ENCODE results near the gene SMIM8.

The SMIM8 gene

GRCh38 chr6:87336367-87336766 is 14.0 kb downstream of the SMIM8 start:
- no peak for DNase-seq

- DNase-seq, result no peak
Observed at GRCh38 chr6:87340230-87340629, 17.8 kb downstream of the SMIM8 start.

- DNase-seq, result no peak
Observed at GRCh38 chr6:87341158-87341557, 18.8 kb downstream of the SMIM8 start.

DNA sequence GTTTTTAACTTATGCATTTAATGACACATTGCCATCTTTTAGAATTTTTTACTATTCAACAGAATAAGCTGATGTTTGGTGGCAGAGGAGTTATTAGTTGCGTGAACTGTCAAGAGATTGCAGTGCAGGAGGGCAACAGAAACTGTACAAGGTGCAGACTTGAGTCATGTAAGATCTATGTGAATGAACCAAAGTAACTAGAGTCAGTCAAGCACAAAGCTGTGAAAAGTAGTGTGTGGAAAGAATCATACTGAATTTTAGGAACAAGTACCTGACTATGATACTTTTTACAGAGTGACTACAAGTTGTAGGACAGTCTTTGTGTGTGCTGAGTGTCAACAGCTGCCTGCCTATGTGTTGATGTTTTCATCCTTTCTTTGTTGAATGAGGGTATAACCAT is 19.5 kb downstream of the SMIM8 start:
- DNase-seq, result no peak

DNA sequence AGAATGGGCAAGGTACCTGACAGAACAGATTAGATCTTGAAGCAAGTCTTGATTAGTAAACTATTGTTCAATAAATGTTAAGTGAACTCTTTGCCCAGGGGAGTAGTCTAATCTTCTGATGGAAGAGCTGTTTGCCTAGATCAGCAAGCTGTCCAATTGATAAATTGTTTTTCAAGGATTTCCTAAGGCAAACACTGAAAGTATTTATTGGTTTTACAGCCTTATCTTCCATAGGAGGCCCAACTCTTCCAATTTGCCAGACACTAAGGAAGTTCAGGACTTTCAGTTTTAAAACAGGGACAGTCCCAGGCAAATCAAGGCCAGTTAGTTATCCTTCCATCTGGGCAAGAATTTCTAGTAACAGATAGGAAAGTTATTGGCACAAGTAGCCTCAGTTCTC is 20.4 kb downstream of the SMIM8 start:
- DNase-seq, result no peak

DNA sequence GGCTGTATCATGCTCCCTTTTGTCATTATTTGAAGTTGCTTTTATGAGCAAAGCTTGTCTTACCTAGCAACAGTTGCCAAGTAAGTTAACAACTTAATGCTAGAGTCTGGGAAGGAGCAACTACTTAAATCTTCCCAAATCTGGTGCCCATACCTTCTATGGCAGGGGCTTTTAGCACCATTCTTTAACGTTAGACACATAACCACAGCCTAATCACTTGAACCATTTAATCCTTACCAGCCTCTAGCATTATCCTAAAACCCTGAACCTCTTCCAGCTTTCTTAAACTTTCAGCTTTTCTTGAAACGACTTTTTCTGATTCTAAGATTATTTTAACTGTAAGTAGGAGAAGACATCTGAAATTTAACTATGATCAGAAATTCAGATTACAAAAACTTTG is 22.3 kb downstream of the SMIM8 start, which contains the start of gene C6orf163:
C6orf163 (plus strand) TSS at position 83 of the 400 bp plus-strand sequence; CDS start at position 370, 287 bp downstream.
- no peak for DNase-seq

- DNase-seq, result no peak
Observed at GRCh38 chr6:87346700-87347099, 24.3 kb downstream of the SMIM8 start.

- DNase-seq, result no peak
Observed at GRCh38 chr6:87349896-87350295, 27.5 kb downstream of the SMIM8 start.

GRCh38 chr6:87350516-87350915 is 28.1 kb downstream of the SMIM8 start:
- DNase-seq, result no peak

DNA sequence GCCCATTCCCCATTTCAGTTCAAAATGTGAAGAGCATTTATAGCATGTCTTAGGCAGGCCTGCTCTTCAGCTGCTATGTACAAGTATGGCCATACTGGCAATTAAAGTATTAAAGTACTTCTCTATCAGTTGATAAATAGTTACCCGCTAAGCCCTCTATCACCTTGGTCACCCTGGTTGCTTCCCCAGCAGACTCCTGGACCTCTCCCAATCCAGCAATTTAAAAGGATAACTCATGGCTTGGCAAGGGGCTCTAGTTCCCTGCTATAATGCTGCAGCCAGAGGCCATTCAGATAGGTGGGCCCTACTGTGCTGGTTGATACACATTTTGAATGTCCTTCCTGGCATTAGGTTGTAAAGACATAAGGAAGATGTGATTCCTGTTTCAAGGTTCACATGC is 29.2 kb downstream of the SMIM8 start:
- DNase-seq, result no peak

- no peak for DNase-seq
Observed at GRCh38 chr6:87356181-87356580, 33.8 kb downstream of the SMIM8 start.

DNA sequence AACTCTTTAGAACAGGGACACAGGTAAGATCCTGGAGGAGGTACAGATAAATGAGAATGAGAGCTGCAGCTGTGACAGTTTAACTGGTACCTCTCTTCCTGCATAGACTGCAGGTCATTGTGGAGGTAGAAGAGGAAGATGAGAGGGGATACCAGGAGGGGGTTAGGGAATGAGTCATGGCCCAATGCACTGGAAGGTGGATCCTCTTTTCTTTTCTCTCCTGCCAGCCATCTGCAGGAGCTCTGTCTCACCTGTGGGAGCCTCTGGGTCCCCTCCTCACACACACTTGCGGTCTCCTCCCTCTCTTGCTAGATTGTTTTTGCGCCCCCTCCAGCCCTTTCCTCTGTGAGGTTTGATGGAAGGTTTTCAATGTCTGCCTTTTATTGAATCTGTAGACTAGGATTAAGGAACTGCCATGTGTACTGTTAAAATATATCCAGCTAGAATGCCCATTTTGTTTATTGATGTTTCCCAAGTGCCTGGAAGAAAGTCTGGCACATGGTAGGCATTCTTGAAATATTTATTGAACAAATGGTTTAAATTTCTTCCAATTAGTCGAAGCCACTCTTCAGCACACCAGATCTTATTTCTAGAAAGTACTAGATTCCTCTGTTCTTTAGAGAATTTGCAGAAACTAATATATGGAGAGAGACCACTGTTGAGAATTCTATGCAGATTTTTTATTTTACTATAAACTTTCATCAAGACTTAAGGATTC is 35.2 kb downstream of the SMIM8 start:
- no peak for DNase-seq

GRCh38 chr6:87364602-87365252 is 42.3 kb downstream of the SMIM8 start:
- DNase-seq, result no peak

DNA sequence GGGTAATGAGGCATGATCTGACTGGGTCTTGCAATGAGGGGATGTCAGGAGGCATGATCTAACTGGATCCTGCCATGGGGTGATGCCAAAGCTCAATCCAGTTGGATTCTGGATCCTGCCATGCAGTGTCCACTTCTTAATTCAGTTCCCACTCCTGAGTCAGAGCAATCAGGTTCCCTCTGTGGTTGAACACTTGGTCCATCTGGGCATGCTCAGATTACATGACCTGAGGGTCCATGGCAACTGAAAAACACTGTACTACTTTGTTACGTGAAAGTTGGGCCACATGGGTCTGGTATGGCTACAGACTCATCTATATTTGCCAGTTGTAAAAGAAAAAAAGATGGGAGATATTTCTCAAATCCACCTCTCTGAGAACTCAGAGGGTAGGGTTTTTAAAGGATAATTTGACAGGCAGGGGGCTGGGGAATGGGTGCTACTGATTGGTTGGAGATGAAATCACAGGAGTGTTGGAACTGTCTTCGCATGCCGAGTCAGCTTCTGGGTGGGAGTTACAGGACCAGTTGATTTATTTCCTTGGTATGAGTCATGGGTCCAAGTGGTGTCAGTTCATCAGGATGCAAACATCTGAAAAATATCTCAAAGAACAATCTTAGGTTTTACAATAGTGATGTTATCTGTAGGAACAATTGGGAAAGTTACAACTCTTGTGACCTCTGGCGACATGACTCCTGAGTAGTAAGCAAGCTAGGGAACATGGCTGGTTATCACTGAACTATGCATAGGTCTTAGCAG is 43.9 kb downstream of the SMIM8 start:
- DNase-seq, result no peak

DNA sequence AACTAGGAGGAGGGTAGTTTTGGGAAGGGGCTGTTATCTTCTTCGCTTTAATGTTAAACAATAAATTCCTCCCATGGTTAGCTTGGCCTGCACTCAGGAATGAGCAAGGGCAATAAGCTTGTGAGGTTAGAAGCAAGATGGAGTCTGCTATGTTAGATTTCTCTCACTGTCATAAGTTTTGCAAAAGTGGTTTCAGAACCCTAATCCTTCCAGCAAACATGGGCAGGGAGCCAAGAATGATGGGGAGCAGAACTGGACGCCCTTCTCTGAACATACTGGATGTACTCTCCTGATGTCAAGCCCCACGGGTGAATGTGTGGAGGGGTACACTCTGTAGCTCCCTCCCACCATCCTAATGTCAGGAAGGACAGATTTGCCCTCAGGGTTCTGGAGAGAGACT is 44.5 kb downstream of the SMIM8 start:
- DNase-seq, result no peak

DNA sequence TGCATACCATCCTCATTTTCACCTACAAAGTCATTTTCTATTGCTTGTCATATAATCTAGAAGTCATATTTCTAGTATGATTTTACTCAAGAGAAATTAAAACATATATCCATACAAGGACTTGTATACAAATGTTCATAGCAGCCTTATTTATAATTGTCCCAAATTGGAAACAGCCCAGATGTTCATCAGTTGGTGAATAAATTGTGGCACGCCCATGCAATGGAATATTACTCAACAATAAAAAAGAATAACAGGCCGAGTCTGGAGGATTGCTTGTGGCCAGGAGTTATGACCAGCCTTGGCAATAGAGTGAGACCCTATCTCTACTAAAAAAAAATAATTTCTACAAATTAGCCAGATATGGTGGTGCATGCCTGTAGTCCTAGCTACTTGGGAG is 51.0 kb downstream of the SMIM8 start:
- DNase-seq, result no peak

- no peak for DNase-seq
Observed at GRCh38 chr6:87375315-87375714, 52.9 kb downstream of the SMIM8 start.

DNA sequence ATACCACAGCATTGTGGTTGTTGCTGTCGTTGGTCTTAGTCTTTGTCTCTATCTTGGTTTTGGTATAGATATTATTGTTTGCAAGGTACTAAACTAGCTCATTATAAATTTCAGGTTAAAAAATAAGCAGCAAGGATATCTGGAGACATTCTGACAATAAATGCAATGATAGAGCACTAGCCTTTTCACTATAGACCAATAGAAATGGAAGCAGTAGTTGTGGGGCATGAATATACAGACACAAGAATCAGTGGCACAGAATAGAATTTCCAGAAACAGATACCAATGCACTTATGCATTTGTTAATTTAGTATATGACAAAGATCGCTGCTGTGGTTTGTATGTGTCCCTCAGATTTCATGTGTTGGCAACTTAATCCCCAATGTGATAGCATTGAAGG is 54.3 kb downstream of the SMIM8 start:
- no peak for DNase-seq

GRCh38 chr6:87378947-87379346 is 56.6 kb downstream of the SMIM8 start:
- DNase-seq, result no peak

DNA sequence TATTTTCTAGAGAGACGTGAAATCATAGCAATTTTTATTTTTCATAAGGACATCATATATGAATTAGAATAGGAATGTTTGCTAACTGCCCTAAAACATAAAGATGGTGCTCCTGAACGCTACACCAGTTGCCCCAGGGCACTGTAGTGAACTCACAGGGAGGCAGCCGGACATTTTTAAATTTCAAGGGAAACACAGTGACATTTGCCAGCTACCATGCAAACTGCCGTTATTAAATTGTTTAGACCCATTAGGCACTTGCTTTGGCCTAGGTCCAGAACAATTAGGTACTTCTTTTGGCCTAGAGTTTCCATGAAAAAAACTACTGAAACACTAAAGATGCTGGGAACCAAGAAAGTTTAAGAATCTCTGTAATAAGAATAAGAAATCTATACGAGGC is 60.5 kb downstream of the SMIM8 start:
- no peak for DNase-seq

- DNase-seq, result no peak
Observed at GRCh38 chr6:87384038-87384437, 61.6 kb downstream of the SMIM8 start.

DNA sequence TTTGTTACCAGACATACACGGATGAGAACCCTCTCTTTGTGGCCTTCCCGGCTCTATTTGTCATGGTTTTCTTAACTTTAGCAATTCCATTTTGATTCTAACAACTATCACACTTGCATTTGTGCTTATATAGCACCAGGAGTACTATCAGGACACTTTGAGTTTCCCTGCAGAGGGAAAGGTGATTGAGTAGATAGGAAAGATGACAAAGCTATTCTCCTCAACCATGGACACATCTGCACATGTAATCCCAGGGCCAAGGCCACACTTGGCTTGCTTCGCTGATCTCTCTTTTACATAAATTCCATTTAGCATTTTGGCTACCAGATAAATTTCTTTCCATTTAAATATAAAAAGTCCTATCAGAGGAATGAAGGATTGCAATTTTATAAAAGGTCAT is 62.1 kb downstream of the SMIM8 start:
- DNase-seq, result no peak

GRCh38 chr6:87391334-87391733 is 68.9 kb downstream of the SMIM8 start:
- DNase-seq, result no peak

Measured in GOT3 (cell line).